GM21825 (cell line): ENCODE results near the gene STAU1.
"Not testable (repeated sequence)": the region's sequence is repeated elsewhere in the genome, so short reads cannot be mapped to it uniquely, and the experiment has no call there.

ENCODE experiments used
- ATAC-seq: cut with Tn5 transposase; IDR thresholded peaks from one replicate; pipeline ENCODE4 v1.9.1; 2021; ENCODE audit warnings: mild to moderate bottlenecking, moderate library complexity; ENCODE audit not compliant: unreplicated experiment

Gene STAU1

GRCh38 chr20:49091104-49091503 lies 97.0 kb downstream of the STAU1 start:
- ATAC-seq, result no peak

GRCh38 chr20:49082295-49082694 lies 105.8 kb downstream of the STAU1 start:
- not testable (repeated sequence) for ATAC-seq

GRCh38 chr20:49078310-49078709 lies 109.8 kb downstream of the STAU1 start:
- ATAC-seq, result no peak

- no peak for ATAC-seq
These were observed 113.6 kb downstream of the STAU1 start for GRCh38 chr20:49074521-49074920.
